ENCODE results near the gene TBC1D22A. TPM values are rescaled to one million over a fixed set of nuclear protein-coding genes. Genes with fewer than 3 reads are reported as not detected.

TBC1D22A gene
- polyA plus RNA-seq, 1 donor (not counting 4 experiments of a cell fraction or from before 2014, with no cell fraction given) = 20.9 TPM

GRCh38 chr22:46963672-46964545 lies 201.5 kb downstream of the TBC1D22A start:
- dilution Hi-C loops (cut with MboI; ENCODE audit: extremely low pct_ligation_motif_present, low sequenced_read_pairs) = no loop called here
- no peak overlapping the region for H3K27ac ChIP-seq (ENCODE audit: control insufficient read depth, insufficient read depth, low read length)
- no peak overlapping the region for H3K9ac ChIP-seq (ENCODE audit: control insufficient read depth, extremely low read depth, insufficient read depth, low read length)
- H3K9me1 ChIP-seq (ENCODE audit: control insufficient read depth, extremely low read depth, insufficient read depth, low read length) = no peaks in the 10 kb centered on the region
- no peaks in the 10 kb centered on the region for H3K27me3 ChIP-seq (ENCODE audit: control insufficient read depth, extremely low read depth, insufficient read depth, low read length)
- H3K4me3 ChIP-seq (ENCODE audit: control insufficient read depth in 2 of 3, extremely low read depth in 1 of 3, insufficient read depth in 2 of 3, low read depth in 1 of 3, low read length in 3 of 3) = no peak overlapping the region
- H4K20me1 ChIP-seq (ENCODE audit: control insufficient read depth, extremely low read depth, insufficient read depth, low read length) = peaks cover 2% of the 10 kb centered on the region
- DNase-seq (ENCODE audit: low read depth, low spot score) (no peak), FAIRE-seq (no peak)
- H3K9me3 ChIP-seq (ENCODE audit: control insufficient read depth, low read depth, low read length) = no peaks in the 10 kb centered on the region
- peaks cover 0 to 3% of the 10 kb centered on the region in 2 experiments for H3K36me3 ChIP-seq (ENCODE audit: control insufficient read depth in 2 of 2, extremely low read depth in 1 of 2, insufficient read depth in 2 of 2, low read length in 2 of 2)
- TF ChIP-seq EZH2 (IDR thresholded peaks at IDR 0.05; ENCODE audit: low read length) (no peak), CTCF (optimal IDR thresholded peaks at IDR 0.05 in 1 of 3, IDR thresholded peaks at IDR 0.05 in 1 of 3, conservative IDR thresholded peaks at IDR 0.05 in 1 of 3; ENCODE audit: extremely low read depth in 1 of 3, insufficient read depth in 2 of 3, low read length in 3 of 3) (no peak)
- H3K79me2 ChIP-seq (ENCODE audit: control insufficient read depth, insufficient read depth, low read length) = no peaks in the 10 kb centered on the region
- no peaks in the 10 kb centered on the region for H3K4me1 ChIP-seq (ENCODE audit: control insufficient read depth, extremely low read depth, insufficient read depth, low read length)
- H3K4me2 ChIP-seq (ENCODE audit: control insufficient read depth, extremely low read depth, insufficient read depth, low read depth, low read length) = no peak overlapping the region
- H2AFZ ChIP-seq (ENCODE audit: control insufficient read depth, low read length) = no peak overlapping the region

GRCh38 chr22:46964773-46965550 lies 202.5 kb downstream of the TBC1D22A start:
- Histone ChIP-seq H3K36me3 (ENCODE audit: control insufficient read depth in 2 of 2, extremely low read depth in 1 of 2, insufficient read depth in 2 of 2, low read length in 2 of 2) (peaks cover 0 to 1% of the 10 kb centered on the region in 2 experiments), H3K4me3 (ENCODE audit: control insufficient read depth in 2 of 3, extremely low read depth in 1 of 3, insufficient read depth in 2 of 3, low read depth in 1 of 3, low read length in 3 of 3) (no peak overlapping the region), H3K9me1 (ENCODE audit: control insufficient read depth, extremely low read depth, insufficient read depth, low read length) (no peaks in the 10 kb centered on the region), H2AFZ (ENCODE audit: control insufficient read depth, low read length) (no peak overlapping the region), H3K9ac (ENCODE audit: control insufficient read depth, extremely low read depth, insufficient read depth, low read length) (no peak overlapping the region), H3K4me2 (ENCODE audit: control insufficient read depth, extremely low read depth, insufficient read depth, low read depth, low read length) (no peak overlapping the region), H3K79me2 (ENCODE audit: control insufficient read depth, insufficient read depth, low read length) (no peaks in the 10 kb centered on the region), H3K4me1 (ENCODE audit: control insufficient read depth, extremely low read depth, insufficient read depth, low read length) (no peaks in the 10 kb centered on the region), H3K27ac (ENCODE audit: control insufficient read depth, insufficient read depth, low read length) (no peak overlapping the region), H4K20me1 (ENCODE audit: control insufficient read depth, extremely low read depth, insufficient read depth, low read length) (peaks cover 6% of the 10 kb centered on the region), H3K9me3 (ENCODE audit: control insufficient read depth, low read depth, low read length) (no peaks in the 10 kb centered on the region), H3K27me3 (ENCODE audit: control insufficient read depth, extremely low read depth, insufficient read depth, low read length) (no peaks in the 10 kb centered on the region)
- no peak for FAIRE-seq
- TF ChIP-seq EZH2 (IDR thresholded peaks at IDR 0.05; ENCODE audit: low read length) (no peak), CTCF (optimal IDR thresholded peaks at IDR 0.05 in 1 of 3, IDR thresholded peaks at IDR 0.05 in 1 of 3, conservative IDR thresholded peaks at IDR 0.05 in 1 of 3; ENCODE audit: extremely low read depth in 1 of 3, insufficient read depth in 2 of 3, low read length in 3 of 3) (no peak)
- dilution Hi-C loops (cut with MboI; ENCODE audit: extremely low pct_ligation_motif_present, low sequenced_read_pairs) = no loop called here
- DNase-seq (ENCODE audit: low read depth, low spot score) = no peak

Data from keratinocyte (primary cell).